OCI-LY1 (cell line): ENCODE measurements around the gene MYO1E.

Experiments used
- H2AFZ ChIP-seq: fragments of 200-600 bp; sonication (generic), shearing (Covaris generic); 2 replicates; pipeline ENCODE4 v1.6.0; 2014; ENCODE audit warnings: antibody characterized with exemption, mild to moderate bottlenecking, low read length
- H3F3A ChIP-seq: fragments of 200-600 bp; sonication (generic), shearing (Covaris generic); 2 replicates; pipeline ENCODE4 v1.6.0; 2014; ENCODE audit warnings: mild to moderate bottlenecking, antibody characterized with exemption, low read length, moderate library complexity; ENCODE audit not compliant: insufficient read depth
- H3K27ac ChIP-seq: fragments of 200-600 bp; sonication (generic); 2 replicates; pipeline ENCODE4 v1.5.1; 2014; ENCODE audit warnings: low read length, mixed run types, mild to moderate bottlenecking, low read depth; ENCODE audit not compliant: poor library complexity, severe bottlenecking
- H3K27me3 ChIP-seq: fragments of 200-600 bp; sonication (generic); 2 replicates; pipeline ENCODE4 v1.6.0; 2014; ENCODE audit warnings: antibody characterized with exemption, mild to moderate bottlenecking, low read length, moderate library complexity; ENCODE audit not compliant: insufficient read depth
- H3K36me3 ChIP-seq: fragments of 200-600 bp; sonication (generic); 2 replicates; pipeline ENCODE4 v1.6.1; 2014; ENCODE audit warnings: mild to moderate bottlenecking, antibody characterized with exemption, low read length, moderate library complexity, mixed read lengths; ENCODE audit not compliant: insufficient read depth
- H3K4me1 ChIP-seq: fragments of 200-600 bp; sonication (generic); 2 replicates; pipeline ENCODE4 v1.5.1; 2014; ENCODE audit warnings: mild to moderate bottlenecking, low read length, moderate library complexity; ENCODE audit not compliant: insufficient read depth, severe bottlenecking
- H3K4me2 ChIP-seq: fragments of 200-600 bp; sonication (generic), shearing (Covaris generic); 2 replicates; pipeline ENCODE4 v1.6.1; 2014; ENCODE audit warnings: low read length
- H3K4me3 ChIP-seq: fragments of 200-600 bp; sonication (generic); 2 replicates; pipeline ENCODE4 v1.5.1; 2014; ENCODE audit warnings: low read length, low read depth, mild to moderate bottlenecking, mixed read lengths; ENCODE audit not compliant: poor library complexity, severe bottlenecking
- H3K79me2 ChIP-seq: fragments of 200-600 bp; shearing (Covaris generic); 2 replicates; pipeline ENCODE4 v1.6.1; 2016; ENCODE audit warnings: mixed run types, low read length, mixed read lengths; ENCODE audit not compliant: insufficient read depth
- H3K9ac ChIP-seq: fragments of 200-600 bp; sonication (generic), shearing (Covaris generic); 2 replicates; pipeline ENCODE4 v1.6.1; 2014; ENCODE audit warnings: mild to moderate bottlenecking, low read length, mixed read lengths
- H3K9me2 ChIP-seq: fragments of 200-600 bp; sonication (generic), shearing (Covaris generic); 2 replicates; pipeline ENCODE4 v1.6.1; 2014; ENCODE audit warnings: low read depth, mild to moderate bottlenecking, low read length, mixed read lengths
- H3K9me3 ChIP-seq: fragments of 200-600 bp; shearing (Covaris generic); 2 replicates; pipeline ENCODE4 v1.6.1; 2014; ENCODE audit warnings: low read length, mixed read lengths
- H4K20me1 ChIP-seq: fragments of 200-600 bp; sonication (generic), shearing (Covaris generic); 2 replicates; pipeline ENCODE4 v1.6.0; 2016; ENCODE audit warnings: mild to moderate bottlenecking, low read length; ENCODE audit not compliant: insufficient read depth
- EZH2 ChIP-seq: fragments of 200-600 bp; sonication (generic), shearing (Covaris generic); IDR thresholded peaks from 2 replicates; pipeline ENCODE4 v1.8.0; 2017; ENCODE audit warnings: borderline replicate concordance, mixed run types, mild to moderate bottlenecking, antibody characterized with exemption, low read length, moderate library complexity, mixed read lengths
- TF ChIP-seq, protein P1 (sequence below): fragments of 200-600 bp; sonication (generic), shearing (Covaris generic); IDR thresholded peaks from 2 replicates; pipeline ENCODE4 v1.5.1; 2017; ENCODE audit warnings: mild to moderate bottlenecking, antibody characterized with exemption, low read length, moderate library complexity, mixed read lengths

The MYO1E gene

GRCh38 chr15:59326856-59327255 is 45.8 kb downstream of the MYO1E start:
- no peaks in the 10 kb centered on the region for H3F3A ChIP-seq
- TF ChIP-seq, protein P1, sequence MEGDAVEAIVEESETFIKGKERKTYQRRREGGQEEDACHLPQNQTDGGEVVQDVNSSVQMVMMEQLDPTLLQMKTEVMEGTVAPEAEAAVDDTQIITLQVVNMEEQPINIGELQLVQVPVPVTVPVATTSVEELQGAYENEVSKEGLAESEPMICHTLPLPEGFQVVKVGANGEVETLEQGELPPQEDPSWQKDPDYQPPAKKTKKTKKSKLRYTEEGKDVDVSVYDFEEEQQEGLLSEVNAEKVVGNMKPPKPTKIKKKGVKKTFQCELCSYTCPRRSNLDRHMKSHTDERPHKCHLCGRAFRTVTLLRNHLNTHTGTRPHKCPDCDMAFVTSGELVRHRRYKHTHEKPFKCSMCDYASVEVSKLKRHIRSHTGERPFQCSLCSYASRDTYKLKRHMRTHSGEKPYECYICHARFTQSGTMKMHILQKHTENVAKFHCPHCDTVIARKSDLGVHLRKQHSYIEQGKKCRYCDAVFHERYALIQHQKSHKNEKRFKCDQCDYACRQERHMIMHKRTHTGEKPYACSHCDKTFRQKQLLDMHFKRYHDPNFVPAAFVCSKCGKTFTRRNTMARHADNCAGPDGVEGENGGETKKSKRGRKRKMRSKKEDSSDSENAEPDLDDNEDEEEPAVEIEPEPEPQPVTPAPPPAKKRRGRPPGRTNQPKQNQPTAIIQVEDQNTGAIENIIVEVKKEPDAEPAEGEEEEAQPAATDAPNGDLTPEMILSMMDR = no peak
- TF ChIP-seq EZH2 = no peak
- no peaks in the 10 kb centered on the region for H3K27me3 ChIP-seq
- no peaks in the 10 kb centered on the region for H3K36me3 ChIP-seq
- no peak overlapping the region for H3K4me2 ChIP-seq
- no peaks in the 10 kb centered on the region for H3K9me2 ChIP-seq
- no peak overlapping the region for H3K9ac ChIP-seq
- H4K20me1 ChIP-seq = no peaks in the 10 kb centered on the region
- no peak overlapping the region for H3K4me3 ChIP-seq
- H3K79me2 ChIP-seq = peaks cover 61% of the 10 kb centered on the region
- no peak overlapping the region for H2AFZ ChIP-seq
- no peaks in the 10 kb centered on the region for H3K9me3 ChIP-seq
- no peak overlapping the region for H3K27ac ChIP-seq
- peaks cover 68% of the 10 kb centered on the region for H3K4me1 ChIP-seq

DNA sequence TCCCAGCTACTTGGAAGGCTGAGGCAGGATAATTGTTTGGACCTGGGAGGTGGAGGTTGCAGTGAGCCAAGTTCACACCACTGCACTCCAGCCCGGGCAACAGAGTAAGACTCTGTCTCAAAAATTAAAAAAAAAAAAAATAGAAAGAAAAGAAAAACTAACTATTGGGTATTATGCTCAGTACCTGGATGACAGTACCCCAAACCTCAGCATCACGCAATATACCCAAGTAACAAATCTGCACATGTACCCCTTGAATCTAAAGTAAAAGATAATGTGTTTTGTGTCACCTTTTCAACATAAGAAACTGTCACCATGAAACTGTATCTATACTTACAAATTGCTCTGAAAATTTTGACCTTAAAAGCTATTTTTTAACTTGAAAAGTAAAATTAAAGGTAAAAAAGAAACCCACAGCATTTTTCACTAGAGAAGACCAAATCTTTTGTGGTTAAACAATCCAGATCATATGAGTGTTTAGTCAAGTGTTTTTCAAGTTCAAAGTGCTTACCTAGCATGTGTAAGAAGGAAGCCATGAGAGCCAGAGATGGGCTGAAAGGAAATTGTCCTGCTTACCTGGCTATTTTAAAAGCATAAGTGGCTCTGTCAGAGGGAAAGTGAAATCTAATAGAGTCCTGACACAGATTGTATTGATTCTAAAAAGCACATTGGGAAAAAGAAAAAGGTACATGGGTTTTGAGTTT is 50.5 kb downstream of the MYO1E start:
- H3K9ac ChIP-seq = no peak overlapping the region
- peaks cover 23% of the 10 kb centered on the region for H3K4me1 ChIP-seq
- peaks cover 54% of the 10 kb centered on the region for H3K79me2 ChIP-seq
- no peaks in the 10 kb centered on the region for H3K27me3 ChIP-seq
- TF ChIP-seq, protein P1 = no peak
- no peak for TF ChIP-seq EZH2
- H3K9me2 ChIP-seq = no peaks in the 10 kb centered on the region
- no peaks in the 10 kb centered on the region; the same call in 1 of the 2 replicates for H4K20me1 ChIP-seq
- H3K4me3 ChIP-seq = no peak overlapping the region
- H3K9me3 ChIP-seq = peaks cover 6% of the 10 kb centered on the region; the same call in 1 of the 2 replicates
- peaks cover 26% of the 10 kb centered on the region for H3K36me3 ChIP-seq
- H3F3A ChIP-seq = no peaks in the 10 kb centered on the region
- no peak overlapping the region for H3K27ac ChIP-seq
- no peak overlapping the region for H2AFZ ChIP-seq
- H3K4me2 ChIP-seq = no peak overlapping the region

GRCh38 chr15:59321000-59321689 is 51.5 kb downstream of the MYO1E start:
- peaks cover 63% of the 10 kb centered on the region for H3K79me2 ChIP-seq

More at GRCh38 chr15:59321000-59321689, 51.5 kb downstream of the MYO1E start:
- peaks cover 6% of the 10 kb centered on the region; the same call in 1 of the 2 replicates for H3K9me3 ChIP-seq
- peaks cover 23% of the 10 kb centered on the region for H3K4me1 ChIP-seq
- H3K4me2 ChIP-seq = no peak overlapping the region
- H3K9me2 ChIP-seq = no peaks in the 10 kb centered on the region
- no peaks in the 10 kb centered on the region; the same call in 1 of the 2 replicates for H4K20me1 ChIP-seq
- TF ChIP-seq, protein P1 = no peak
- no peak for TF ChIP-seq EZH2
- H3K27ac ChIP-seq = no peak overlapping the region
- H3F3A ChIP-seq = no peaks in the 10 kb centered on the region
- no peaks in the 10 kb centered on the region for H3K27me3 ChIP-seq
- H3K4me3 ChIP-seq = no peak overlapping the region
- peaks cover 26% of the 10 kb centered on the region for H3K36me3 ChIP-seq
- no peak overlapping the region for H3K9ac ChIP-seq
- no peak overlapping the region for H2AFZ ChIP-seq
